NCI-H82 treated with DMSO at 0.1 percent for 48 hours (cell line): ENCODE measurements around the gene SERPINE2.

Source experiments
- DNase-seq: peaks from one replicate; lab custom pipeline; 2025; ENCODE audit not compliant: unreplicated experiment; lab: John Stamatoyannopoulos, UW

SERPINE2 gene

DNA sequence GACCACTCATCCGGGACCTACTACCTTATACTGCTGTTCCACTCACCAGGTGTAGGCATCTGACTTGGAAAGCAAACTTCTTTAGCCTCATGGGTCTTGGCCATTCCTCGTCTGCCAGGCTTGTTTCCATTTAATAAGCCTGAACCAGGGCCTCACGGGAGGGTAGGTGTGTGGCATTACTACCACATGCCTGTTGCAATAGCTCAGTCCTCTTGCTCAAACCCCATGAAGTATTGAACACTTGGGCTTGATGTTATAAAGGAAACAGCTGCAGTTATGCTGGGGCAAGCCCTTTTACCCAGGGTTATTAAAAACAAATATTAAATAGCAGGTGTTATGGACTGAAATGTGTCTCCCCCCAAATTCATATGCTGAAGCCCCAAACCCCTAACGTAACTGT lies 60.6 kb downstream of the SERPINE2 start:
- DNase-seq: no peak

DNA sequence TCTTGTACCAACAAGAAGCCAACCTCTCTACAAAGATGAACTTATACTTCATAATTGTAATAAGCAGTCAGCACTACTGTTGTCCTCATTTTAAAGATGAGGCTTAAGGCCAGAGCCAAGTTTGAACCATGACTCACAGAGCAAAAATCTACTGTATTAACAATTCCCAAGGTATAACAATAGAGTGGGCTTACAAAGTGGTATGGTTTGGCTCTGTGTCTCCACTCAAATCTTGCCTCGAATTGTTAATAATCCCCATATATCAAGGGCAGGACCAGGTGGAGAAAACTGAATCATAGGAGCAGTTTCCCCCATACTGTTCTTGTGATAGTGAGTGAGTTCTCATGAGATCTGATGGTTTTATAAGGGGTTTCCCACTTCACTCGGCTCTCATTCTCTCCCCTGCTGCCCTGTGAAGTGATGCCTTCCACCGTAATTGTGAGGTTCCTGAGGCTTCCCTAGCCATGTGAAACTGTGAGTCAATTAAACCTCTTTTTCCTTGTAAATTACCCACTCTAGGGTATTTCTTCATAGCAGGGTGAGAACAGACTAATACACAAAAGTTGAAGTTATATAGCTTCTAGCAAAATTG lies 62.4 kb downstream of the SERPINE2 start:
- DNase-seq: no peak

DNA sequence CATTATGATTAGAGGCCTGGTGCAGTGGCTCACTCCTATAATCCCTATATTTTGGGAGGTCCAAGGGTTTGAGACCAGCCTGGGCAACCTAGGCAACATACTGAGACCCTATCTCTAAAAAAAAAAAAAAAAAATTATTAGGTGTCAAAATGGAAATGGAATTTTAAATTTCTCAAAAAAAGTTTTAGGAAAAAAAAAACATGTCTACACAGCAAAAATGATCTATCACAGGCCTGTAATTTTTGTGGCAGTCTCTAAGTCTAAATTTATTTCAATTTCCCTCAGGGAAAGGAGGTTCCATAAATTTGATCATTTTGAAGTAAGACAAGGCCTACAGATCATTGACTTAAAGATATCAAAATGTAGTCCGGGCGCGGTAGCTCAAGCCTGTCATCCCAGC lies 65.5 kb downstream of the SERPINE2 start:
- DNase-seq: no peak

GRCh38 chr2:223972656-223973102 lies 66.4 kb downstream of the SERPINE2 start:
- DNase-seq: no peak

- DNase-seq: no peak
Measured at GRCh38 chr2:223971731-223972130, 67.4 kb downstream of the SERPINE2 start.

GRCh38 chr2:223970343-223971128 lies 68.5 kb downstream of the SERPINE2 start:
- DNase-seq: peak; percentile 38

- no peak for DNase-seq
Measured at GRCh38 chr2:223969856-223970255, 69.2 kb downstream of the SERPINE2 start.

DNA sequence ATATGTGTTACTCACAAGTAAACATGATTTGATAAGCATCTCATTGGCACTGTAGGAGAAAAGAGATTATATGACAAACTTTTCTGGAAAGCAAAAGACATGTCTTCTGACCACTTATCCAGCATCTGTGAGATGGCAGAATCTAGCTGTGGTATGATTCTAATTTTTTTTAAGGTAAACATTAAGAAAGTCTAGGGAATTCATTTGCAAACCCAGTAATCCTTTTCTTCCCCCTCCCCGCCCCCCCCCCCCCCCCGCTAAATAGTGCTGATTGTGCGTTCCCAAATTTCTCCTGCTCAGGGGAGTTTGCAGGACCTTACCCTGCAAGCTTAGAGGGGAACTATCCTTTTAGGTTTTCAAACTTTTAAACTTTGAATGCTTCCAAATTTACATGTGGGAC lies 69.8 kb downstream of the SERPINE2 start:
- no peak for DNase-seq

DNA sequence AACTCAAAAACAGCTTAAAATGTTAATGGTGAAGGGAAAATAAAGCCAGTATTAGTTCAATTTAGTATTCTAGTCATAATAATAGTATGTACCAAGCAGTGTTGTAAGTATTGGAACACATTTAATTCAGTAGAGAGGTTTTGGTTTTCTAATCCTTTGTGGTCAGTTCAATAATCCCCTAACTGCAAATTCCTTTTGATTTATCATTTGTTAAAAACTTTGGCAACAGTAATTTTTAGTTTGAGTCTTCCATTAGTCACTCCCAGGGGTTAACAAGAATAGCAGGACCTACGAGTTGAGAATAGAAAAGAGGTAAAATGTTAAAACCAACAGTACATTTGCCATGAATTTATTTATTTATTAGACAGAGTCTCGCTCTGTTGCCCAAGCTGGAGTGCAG lies 71.1 kb downstream of the SERPINE2 start:
- no peak for DNase-seq

GRCh38 chr2:223959688-223960087 lies 79.4 kb downstream of the SERPINE2 start:
- no peak for DNase-seq

- peak; percentile 82 for DNase-seq
Measured at GRCh38 chr2:223957092-223957851, 81.8 kb downstream of the SERPINE2 start, which contains the start of gene MRPL44. Gene MRPL44, plus strand, starts transcription at chr2:223957463. Its CDS starts 10 bp downstream, at chr2:223957473.

GRCh38 chr2:223956300-223956699 lies 82.8 kb downstream of the SERPINE2 start:
- no peak for DNase-seq

GRCh38 chr2:223954401-223954800 lies 84.7 kb downstream of the SERPINE2 start:
- DNase-seq: no peak

GRCh38 chr2:223952280-223952968 lies 86.7 kb downstream of the SERPINE2 start:
- DNase-seq: peak; percentile 98

DNA sequence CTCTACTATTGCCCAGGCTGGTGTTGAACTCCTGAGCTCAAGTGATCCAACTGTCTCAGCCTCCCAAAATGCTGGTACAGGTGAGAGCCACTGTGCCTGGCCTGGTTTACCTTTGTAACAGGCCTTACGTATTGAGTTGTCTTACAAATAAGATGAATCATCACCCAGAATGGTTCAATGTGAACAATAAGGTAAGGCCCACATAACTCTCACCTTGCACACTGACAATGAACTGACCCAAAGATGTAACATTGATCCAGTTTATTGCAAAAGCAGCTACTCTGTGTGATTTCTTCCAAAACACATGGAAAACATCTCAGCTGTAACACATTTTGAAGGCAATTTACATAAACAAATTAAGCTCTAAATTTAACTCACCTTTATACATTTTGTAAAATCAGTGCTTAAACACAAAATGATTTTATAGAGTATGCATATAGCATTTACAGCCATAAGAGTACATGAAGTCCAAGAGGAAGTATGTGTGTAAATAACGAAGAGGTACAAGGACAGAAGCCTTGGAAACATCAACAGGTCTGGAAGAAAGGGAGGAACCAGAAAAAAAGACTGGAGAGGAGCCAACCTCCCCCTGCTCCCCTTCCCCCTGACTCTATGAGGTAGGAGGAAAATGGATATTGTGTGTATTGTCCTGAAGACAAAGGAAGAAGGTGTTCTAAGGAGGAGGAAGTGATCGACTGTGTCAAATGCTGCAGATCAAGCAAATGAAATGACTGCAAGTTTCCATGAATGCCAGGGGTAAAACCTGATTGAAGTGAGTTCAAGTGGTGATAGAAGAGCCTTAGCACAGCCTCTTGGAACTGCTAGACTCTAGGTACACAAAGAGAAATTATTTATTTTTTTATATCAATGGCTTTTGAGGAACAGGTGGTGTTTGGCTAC lies 88.4 kb downstream of the SERPINE2 start:
- no peak for DNase-seq

DNA sequence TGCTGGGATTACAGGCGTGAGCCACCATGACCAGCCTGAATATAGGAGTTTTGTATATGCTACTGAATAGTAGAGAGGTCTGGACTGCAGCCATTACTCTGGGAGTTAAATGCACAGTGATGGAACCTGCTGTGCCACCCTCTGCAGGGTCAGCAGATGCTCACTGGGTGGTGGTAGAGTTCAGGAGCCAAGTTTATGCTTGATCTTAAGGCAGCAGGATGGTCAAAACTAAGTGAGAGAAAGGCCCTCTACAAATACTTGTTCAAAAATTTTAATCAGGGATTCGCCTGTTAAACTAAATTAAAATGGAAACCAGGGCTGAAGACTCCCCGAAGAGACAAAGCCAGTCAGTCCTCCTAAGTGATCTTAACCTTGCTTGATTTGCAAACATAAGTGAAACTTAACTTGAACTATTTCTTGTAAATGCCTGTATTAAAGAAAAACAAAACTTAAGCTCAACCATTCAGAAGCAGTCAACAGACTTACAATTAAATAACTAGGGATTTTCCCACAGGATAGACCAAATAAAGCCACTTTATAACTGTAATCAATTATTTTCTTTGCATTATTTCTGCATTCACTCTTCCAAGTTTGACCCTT lies 89.7 kb downstream of the SERPINE2 start:
- DNase-seq: no peak

- peak; percentile 28 for DNase-seq
Measured at GRCh38 chr2:223947711-223948205, 91.3 kb downstream of the SERPINE2 start.

- DNase-seq: no peak
Measured at GRCh38 chr2:223945755-223946154, 93.3 kb downstream of the SERPINE2 start.

DNA sequence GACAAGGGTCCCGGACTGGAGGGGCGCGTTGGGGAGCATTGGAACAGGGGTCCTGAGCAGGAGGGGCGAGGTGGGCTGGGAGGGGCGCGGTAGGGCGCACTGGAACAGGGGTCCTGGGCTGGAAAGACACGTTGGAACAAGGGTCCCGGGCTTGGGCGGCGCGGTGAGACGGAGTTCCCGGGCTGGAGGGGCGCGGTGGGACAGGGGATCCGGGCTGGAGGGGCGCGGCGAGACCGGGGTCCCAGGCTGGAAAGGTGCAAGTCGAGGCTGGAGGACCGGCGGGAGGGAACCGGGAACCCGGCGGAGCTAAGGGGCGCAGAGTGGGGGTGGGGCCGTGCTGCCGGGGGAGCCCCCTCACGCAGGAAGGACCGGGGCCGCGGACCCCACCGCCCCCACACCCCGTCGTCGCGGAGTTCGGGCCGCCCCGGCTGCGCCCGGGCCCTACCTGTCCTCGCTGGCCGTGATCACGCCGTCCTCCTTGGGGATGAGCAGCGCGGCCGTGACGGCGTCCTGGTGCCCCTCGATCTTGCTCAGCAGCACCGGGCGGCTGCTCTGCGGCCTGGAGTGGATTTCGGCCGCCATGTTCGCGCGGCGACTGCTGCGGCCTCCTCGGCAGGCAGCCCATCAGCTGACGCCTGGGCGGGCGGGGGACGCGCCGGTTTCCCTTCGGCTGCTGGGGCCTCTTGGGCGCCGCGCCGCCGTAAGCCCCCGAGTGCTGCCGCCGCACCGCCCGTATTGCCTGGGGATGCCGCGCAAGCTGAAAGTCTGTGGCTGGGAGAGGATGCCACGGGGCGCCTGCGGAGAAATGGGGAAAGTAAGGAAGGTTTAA lies 94.2 kb downstream of the SERPINE2 start, which contains the start of gene WDFY1:
WDFY1 (minus strand) TSS at position 633 of the 829 bp plus-strand sequence; CDS start at position 582, 51 bp downstream.
- DNase-seq: peak; percentile 23
